NCI-H2196 (cell line): ENCODE results near the gene MRFAP1L1.

Source experiments
- DNase-seq: peaks from one replicate; lab custom pipeline; 2025; ENCODE audit not compliant: unreplicated experiment; lab: John Stamatoyannopoulos, UW

The MRFAP1L1 gene

DNA sequence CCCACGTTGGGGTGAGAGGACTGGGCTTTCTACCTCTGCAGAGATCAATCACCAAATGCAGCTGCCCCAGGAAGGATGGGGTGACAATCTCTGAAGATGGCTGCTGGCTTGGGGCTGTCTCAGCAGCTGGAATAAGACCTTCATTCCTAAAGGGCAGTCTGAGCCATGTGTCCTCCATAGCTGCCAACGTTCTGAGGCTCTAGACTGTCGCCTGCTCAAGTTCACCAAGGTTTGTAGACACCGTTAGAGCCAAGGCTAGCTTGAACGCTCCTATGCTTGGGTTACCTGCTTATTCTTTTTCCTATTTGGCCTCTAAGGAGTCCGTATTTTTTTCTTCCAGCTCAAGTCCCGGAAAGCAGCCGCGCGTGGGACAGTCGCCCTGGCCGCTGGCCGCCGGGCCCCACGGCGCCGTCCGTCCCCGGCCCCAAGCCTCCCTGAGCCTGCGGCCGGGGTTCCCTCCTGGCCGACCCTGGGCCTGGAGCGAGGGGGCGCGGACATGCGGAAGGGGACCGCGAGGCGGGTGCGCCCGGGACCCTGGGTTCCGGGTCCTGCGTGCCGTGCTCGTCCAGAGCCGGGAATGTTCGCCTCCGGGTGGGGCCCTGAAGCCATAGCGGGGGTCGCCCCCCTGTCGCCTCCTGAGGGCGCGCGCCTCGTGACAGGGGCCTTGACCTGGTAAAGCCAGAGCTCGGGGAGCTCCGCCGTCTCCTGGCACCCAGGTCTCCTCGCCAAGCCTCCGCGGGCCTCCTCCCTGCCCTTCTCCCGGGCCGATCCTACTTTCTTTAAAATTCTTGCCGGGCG, 45.9 kb downstream of the MRFAP1L1 start:
- no peak for DNase-seq

DNA sequence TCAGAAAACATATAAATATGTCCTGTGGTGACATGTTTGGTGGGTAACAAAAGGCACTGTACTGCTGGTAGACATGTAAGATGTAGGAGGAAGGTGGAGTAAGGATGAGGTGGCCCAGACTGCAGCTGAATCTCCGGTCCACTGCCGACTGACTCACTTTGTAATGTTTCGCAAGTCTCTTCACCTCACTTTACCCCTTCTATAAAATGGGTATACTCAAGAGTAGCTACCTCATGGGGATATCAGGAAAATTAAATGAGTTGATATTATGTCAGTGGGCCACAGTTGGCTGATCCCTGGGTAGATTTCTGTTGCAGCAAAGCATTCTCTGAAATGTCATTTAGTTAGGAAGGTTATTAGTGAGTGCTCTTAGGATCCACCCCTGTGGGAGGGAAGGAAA, 47.1 kb downstream of the MRFAP1L1 start:
- DNase-seq = no peak

DNA sequence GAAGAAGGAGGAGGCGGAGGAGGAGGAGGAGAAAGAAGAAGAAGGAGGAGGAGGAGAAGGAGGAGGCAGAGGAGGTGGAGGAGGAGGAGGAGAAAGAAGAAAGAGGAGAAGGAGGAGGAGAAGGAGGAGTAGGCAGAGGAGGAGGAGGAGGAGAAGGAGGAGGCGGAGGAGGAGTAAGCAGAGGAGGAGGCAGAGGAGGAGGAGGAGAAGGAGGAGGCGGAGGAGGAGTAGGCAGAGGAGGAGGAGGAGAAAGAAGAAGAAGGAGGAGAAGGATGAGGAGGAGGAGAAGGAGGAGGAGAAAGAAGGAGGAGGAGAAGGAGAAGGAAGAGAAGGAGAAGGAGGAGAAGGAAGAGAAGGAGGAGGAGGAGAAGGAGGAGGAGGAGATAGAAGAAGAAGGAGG, 49.2 kb downstream of the MRFAP1L1 start:
- no peak for DNase-seq

DNA sequence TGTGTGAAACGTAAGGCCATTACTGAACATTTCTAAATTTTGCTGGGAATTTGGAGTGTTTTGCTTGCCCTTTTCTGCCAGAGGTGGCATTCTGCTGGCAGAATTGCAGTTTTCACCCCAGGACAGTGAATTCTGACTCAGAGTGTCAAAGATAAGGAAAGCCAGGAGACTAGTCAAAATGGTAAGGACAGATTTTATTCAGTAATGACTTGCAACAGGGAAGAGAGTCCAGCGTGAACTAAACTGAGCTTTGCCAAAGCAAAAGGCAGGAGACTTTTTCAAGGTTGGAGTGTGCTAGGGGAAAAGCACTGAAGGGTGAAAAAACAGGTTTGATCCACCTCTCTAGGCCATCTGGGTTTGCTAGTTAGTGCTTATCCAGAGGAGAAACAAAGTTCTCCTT, 49.8 kb downstream of the MRFAP1L1 start:
- no peak for DNase-seq

DNA sequence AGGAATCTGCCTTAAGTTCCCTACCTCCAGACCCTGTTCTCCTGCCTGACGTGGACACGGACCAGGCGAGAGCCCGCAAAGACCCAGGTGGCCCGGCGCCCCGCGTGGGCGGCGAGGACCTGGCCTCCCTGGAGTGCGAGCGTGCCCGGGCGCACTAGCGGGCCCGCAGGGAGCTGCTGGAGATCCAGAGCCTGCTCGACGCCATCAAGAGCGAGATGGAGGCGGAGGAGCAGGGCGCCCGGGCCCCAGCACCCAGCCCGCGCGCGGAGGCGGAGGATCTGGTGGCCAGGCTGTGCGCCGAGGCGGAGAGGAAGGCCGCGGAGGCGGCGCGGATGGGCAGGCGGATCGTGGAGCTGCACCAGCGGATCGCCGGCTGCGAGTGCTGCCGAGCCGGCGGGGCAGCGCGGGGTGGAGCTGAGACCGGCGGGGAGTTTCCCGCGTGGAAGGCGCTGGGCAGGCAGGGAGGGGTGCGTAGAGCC, 51.0 kb downstream of the MRFAP1L1 start:
- no peak for DNase-seq

DNA sequence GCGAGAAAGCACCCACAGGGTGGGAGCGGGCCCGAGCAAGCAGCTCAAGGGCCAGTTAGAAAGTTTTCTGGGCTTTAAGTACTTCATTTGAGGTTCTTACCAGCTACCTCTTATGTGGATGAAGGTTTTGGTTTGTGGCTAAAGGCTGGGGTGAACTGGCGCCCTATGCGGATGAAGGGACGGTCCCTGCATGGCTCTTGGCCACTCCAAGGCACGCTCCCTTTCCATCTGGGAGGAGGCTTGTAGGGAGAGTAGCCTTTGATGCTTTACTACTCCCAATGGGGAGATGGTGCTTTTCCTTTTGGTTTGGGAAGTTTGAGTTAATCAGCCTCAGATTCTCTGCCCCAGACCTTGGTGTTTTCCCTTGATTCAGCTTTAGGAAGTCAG, 51.5 kb downstream of the MRFAP1L1 start:
- no peak for DNase-seq
